Right lobe of liver (tissue), 4 donors: ENCODE data around the gene GIGYF2.

Source experiments
- POLR2A ChIP-seq: fragments of 450-650 bp; IDR thresholded peaks from one replicate; pipeline ENCODE4 v1.6.1; 2017; ENCODE audit warnings: antibody characterized with exemption, mild to moderate bottlenecking
- TF ChIP-seq, protein P1 (sequence below), 4 donors: fragments of 200-600 bp in 3 of 4; fragments of 450-650 bp in 1 of 4; IDR thresholded peaks; one replicate each; pipeline versions ENCODE4 v1.5.1 to v1.8.0; 2016 to 2022; ENCODE audit warnings: antibody characterized with exemption in 4 of 4, mild to moderate bottlenecking in 2 of 4
- donor health status: DM: no; HTN: no; CAD: no.
- donor health status: DM: no; HTN: no; CAD: no.
- donor health status: DM: no; HTN: yes; CAD: no.

DNA sequence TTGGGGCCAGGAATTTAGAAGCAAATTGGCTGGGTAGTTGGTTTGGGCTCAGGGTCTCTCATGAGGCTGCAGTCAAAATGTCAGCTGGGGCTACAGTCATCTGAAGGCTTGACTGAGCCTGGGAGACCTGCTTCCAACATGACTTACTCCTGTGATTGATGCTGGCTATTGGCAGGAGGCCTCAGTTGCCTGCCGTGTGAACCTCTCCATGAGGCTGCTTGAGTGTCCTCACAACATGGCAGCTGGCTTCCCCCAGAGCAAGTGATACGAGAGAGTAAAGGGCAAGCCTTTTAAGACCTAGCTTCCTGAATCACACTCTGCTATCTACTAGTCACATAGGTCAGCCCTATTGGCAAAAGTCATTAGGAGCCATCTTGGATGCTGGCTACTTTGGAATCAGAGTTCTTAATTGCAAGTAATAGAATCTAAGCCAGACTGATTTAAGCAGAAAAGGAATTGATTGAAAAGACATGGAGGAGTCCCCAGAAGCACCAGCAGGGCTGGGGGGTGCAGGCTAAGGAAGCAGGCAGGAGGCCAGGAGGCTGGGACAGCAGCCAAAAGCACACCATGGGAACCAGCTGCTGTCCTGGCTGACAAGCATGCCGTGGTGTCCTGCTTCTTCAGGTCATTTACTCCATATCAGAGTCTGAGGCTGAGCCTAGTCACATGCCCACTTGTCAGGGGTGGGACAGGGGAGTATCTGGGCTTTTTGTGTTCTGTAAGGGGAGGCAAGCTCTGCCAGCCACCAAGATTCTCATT, 7.8 kb upstream of the GIGYF2 start:
- TF ChIP-seq, protein P1, sequence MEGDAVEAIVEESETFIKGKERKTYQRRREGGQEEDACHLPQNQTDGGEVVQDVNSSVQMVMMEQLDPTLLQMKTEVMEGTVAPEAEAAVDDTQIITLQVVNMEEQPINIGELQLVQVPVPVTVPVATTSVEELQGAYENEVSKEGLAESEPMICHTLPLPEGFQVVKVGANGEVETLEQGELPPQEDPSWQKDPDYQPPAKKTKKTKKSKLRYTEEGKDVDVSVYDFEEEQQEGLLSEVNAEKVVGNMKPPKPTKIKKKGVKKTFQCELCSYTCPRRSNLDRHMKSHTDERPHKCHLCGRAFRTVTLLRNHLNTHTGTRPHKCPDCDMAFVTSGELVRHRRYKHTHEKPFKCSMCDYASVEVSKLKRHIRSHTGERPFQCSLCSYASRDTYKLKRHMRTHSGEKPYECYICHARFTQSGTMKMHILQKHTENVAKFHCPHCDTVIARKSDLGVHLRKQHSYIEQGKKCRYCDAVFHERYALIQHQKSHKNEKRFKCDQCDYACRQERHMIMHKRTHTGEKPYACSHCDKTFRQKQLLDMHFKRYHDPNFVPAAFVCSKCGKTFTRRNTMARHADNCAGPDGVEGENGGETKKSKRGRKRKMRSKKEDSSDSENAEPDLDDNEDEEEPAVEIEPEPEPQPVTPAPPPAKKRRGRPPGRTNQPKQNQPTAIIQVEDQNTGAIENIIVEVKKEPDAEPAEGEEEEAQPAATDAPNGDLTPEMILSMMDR (IDR thresholded peaks at IDR 0.05): no peak
- TF ChIP-seq POLR2A: no peak
